GM18526 (cell line): ENCODE measurements around the gene NEURL3.

Experiments
- POLR2A ChIP-seq: IDR thresholded peaks from 3 replicates; pipeline ENCODE4 v1.6.1; 2011; ENCODE audit not compliant: insufficient read length; ENCODE audit errors: extremely low read depth

Gene NEURL3

DNA sequence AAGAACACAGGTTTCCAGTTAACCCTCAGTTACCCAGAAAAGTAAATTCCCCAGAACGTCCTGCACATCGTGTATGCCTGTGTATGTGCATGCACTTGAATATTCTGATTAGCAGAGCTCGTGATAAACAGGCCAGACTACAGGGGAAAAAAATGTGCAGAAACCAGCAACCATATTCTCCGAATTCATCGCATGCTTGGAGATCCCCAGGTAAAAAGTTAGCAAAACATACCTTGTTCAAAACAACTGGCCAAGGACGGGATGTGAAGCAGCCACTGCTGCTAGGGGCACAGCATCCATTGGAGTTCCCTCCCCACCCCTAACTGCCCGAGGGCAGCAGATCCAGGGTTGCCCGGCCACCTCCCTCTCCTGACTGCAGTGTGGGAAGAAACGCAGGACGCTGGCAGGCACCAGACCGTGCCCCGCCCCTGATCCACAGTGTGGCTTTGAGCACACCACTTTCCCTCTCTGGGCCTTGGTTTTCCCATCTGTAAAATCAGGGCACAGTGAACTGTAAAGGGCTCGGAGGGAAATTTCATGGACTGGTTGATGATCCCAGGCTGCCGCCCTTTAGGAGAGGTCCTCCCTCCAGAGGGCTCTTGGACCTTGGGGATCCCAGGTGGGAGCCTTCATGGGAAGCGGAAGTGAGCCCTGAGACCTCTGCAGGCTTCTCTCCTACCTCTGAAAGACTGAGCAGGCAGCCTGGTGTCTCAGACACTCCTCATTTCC, 19.5 kb upstream of the NEURL3 start:
- no peak for TF ChIP-seq POLR2A

DNA sequence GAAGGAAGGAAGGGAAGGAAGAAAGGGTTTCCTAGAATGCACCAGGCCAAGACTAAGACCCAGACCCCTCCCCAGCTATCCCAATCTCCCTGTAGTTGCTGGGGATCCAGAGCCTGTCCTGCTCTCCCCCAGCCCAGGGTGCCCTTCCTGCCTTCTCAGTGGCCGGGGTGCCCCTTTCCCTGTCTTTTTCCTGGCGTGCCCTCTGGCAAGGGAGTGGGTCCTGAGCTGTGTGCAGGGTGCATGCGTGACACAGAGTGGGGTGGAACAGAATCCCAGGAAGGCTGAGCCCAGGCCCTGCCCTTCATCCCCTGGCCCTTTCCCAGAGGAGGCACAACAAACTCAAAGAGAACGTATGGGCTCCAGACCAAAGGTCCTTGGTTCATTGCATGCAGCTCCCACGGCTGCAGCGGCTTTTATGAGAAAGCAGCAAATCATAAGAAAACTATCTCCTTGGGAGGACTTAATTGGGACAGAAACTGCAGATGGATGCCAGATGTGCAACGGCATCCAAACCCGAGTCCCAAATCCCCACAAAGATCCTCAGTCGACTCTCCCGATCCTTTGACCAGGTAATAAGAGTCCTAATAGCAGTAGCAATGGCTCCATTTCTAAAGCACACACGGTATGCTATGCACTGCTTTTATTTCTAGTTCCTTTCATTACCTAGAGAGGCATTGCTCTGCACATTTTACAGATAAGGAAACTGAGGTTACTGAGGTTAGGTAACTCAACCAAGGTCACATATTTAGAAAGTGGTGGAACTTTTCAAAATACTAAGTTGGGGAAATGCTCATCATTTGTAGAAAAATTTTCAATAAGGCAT, 18.7 kb upstream of the NEURL3 start:
- no peak for TF ChIP-seq POLR2A

DNA sequence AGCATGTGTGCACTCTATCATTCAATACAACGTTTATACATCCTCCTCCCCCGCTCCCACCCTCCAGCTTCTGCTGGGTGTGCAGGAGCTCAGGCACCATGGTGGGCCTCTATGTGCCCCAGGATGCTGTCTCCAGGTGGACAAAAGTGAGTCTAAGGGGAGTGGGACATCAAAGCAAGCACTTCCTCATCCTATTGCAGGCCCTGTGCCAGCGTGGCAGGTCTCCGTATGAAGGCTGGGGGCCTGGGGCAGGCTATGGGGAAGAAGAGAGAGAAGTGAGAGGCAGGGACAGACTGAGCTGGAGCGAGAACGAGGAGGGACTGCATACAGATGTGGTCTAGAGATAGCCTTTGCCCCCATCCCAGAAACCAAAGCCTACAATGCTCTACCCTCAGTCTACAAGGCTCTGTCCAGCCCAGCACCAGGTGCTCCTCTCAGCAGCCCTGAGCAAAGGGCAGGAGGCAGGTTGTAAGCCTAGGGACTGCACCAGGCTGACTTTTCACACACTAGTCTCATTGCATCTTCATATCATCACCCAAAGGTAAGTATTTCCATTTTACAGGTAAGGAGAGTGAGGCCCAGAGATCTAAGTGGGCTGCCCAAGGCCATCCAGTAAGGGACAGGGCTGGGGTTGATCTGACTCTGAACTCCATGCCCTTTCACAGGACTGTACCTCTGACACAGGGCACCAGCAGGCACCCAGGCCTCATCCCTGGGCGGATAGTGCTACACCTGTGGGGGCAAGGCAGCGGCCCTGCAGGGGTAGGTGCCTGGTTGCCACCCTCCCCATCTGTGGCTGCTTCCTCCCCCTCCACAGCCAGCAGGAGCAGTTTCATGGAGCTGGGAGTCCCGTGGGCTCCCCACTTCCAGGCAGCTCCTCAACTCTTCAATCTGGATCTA, 17.4 kb upstream of the NEURL3 start:
- TF ChIP-seq POLR2A = no peak

DNA sequence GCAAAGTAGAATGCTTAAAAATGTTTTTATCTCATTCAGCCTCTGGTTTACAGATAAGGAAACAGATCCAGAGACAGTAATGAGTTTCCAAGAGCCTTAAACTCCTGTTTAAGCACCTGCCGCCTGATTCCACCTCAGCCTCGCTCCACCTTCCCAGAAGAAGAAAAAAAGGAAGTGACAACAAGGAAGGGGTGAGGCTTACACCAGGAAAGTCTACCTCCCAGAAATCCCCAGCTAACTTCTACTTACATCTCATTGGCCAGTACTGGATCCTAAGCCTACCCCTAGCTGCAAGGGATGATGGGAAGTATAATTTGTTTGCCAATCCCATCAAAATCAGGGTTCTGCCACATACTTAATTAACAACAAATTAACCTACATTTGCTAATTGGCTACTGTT, 16.1 kb upstream of the NEURL3 start:
- no peak for TF ChIP-seq POLR2A

DNA sequence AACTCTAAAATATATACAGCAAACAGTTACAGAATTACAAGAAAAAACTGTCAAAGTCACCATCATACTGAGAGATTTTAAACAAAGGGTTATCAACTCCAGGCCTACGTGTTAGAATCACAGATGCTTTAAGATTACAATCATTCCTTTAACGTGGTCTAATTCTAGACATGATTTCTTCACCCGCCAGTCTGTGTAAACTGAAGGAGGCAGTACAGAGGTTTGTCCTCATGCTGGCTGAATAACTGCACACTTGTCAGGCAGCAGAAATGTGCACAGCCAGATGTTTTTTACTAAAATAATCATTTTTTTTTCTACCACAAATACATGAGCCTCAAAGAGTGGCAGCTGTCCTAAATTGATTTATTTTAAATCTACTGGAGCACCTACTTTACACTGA, 15.5 kb upstream of the NEURL3 start:
- TF ChIP-seq POLR2A = no peak

DNA sequence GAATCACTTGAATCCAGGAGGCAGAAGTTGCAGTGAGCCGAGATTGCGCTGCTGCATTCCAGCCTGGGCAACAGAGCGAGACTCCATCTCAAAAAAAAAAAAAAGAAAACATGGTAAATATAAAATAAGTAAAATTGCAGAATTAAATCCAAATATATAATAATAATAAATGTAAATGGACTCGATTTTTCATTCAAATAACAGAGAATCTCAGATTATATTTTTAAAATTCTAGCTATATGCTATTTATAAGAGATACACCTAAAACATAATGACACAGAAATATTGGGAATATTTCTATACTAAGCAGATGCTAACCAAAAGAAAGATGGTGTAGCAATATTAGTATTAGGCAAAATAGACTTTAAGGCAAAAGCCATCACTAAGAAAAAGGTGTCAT, 15.1 kb upstream of the NEURL3 start:
- TF ChIP-seq POLR2A = no peak

DNA sequence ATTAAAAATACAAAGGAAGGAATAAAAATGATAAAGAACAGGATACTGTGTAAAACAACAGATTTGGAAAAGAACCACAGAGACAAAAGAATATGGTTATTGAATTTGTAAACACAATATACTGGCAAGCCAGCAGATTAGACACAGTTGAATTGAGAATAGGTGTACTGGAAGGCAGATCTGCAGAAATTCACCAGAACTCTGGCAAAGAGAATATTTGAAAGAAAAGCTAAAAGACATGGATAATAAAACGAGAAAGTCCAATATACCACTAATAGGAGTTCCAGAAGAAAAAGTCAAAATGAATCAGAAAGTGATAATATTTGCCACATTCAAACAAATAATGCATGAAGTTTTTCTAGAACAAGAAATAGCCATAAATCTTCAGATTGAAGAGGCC, 11.9 kb upstream of the NEURL3 start:
- TF ChIP-seq POLR2A = no peak

DNA sequence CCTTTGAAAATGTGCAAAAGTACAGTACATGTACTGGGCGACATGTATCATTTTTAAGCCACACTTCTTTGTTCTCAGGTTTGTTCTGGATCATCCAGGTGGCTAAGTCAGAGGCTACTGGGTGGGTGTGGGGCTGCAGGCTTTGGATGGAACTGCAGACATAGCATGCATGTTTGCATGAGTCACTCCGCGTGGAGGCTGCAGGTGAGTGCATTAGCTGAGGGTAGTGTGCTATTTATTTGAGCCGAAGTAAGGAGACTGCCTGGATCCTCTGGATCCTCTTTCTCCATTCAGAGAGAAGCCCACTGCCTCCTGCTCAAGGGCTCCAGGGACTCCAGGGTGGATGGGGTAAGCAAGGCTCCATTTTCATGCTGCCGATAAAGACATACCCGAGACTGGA, 9.4 kb upstream of the NEURL3 start:
- TF ChIP-seq POLR2A = no peak

DNA sequence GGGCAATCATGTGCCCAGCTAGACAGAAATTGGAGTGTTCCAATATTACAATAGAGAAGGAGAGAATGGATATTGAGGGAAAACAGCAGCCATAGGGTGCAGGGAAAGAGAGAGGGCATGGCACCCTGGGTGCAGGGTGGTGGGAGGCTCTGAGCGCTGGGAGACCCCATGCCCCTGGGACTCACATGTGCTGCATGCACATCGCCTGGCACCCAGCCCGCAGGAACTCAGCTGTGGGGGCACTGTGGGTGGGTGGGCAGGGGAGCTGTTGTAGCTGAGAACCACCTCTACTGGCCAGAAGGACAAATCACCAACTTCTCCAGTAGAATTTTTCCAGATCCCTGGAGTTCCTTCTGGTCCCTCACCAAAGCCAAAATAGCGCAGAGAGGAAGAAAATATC, 7.2 kb upstream of the NEURL3 start:
- no peak for TF ChIP-seq POLR2A

DNA sequence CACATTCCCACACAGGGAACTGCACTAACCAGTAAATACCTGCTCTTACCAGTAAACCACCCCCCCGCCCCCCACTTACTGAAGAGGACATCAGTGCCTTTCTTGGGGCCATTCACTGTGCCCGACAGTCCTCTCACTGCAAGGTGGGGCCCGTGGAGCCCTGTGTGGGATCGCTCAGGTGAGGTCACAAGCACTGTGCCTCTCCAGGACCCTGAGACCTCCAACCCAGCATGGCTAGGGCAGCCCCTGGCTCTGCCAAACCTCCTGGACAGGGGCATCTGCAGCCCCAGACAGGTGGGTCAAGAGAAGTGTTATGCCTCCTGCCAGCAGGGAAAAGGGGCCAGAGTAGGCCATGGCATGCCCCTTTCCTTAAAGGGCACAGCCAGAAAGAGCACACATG, 6.7 kb upstream of the NEURL3 start:
- TF ChIP-seq POLR2A = no peak

DNA sequence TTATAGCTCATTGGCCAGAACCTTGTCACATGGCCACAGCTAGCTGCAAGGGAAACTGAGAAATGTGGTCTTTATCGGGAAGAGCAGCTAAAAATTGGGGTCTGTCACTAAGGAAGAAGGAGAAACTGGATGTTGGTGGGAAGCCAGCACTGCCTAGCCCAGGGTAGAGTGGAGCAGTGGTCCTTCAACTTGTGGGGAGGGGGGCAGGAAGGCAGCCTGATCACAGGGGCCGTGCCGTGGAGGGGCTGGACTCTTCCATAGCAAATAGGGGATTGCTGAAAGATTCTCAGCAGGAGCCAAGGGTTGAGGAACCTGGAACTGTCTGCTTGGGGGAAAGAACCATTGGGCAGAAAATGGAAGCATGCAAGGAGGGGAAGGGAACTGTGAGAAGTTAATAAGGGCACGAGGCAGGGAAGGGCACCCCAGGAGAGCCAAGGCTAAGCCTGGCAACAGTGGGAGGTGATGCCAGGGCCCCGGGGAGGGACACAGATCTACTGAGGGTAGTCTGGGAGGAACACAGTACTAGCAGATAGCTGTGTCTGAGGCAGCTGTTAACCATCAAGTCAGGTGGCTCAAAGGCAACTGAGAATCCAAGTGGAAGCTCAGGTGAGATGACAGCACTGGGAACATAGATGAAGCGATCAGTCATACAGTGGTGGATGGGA, 5.9 kb upstream of the NEURL3 start:
- TF ChIP-seq POLR2A = no peak

DNA sequence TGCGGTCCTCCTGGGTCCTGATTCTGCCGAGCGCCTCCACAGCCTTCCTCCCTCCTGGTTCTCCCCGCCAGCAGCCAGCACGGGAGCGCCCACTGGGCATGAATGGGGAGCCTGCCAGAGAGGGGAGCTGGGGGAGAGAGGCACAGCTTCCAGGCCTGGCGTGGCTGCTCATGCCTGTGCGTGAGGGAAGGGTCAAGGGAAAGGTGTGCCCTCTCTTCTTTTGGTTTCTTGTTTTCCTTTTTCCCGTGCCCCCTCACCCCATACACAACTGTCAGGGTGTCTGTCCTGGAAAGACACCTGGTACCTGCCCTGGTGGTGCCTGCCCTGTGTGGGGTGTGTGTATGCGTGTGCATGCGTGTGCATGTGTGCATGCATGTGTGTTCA, 4.7 kb upstream of the NEURL3 start:
- TF ChIP-seq POLR2A = no peak

DNA sequence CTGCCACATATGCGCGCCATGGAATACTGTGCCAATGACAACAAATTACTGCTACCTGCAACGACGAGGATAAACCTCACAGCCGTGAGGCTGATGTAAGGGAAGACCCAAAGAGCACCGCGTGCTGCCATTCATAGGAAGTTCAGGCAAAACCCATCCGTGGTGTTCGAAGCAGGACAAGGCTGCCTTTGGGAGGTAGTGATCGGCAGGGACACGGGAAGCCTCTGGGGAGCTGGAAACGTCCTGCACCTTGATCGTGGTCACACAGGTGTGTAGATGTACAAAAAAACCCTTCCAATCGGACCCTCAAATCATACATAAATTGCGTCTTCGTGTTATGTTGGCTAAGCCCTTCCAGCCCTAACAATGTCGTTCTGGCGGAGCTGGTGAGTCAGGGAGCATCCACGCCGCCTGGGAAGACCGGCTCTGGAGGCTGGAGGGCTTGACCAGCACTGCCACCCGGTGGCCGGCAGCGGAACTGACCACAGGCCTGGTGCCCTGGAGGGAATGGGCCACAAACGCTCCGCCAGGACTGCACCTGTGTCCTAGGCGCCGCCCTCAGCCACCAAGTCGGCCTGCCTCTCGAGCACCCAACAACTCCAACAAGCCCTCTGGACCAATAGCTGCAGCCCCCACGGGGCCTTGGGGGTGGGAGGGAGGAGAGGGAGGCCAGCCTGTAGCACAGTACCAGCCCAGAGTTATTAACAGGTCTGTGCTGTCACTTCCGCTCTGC, 4.1 kb upstream of the NEURL3 start:
- no peak for TF ChIP-seq POLR2A

DNA sequence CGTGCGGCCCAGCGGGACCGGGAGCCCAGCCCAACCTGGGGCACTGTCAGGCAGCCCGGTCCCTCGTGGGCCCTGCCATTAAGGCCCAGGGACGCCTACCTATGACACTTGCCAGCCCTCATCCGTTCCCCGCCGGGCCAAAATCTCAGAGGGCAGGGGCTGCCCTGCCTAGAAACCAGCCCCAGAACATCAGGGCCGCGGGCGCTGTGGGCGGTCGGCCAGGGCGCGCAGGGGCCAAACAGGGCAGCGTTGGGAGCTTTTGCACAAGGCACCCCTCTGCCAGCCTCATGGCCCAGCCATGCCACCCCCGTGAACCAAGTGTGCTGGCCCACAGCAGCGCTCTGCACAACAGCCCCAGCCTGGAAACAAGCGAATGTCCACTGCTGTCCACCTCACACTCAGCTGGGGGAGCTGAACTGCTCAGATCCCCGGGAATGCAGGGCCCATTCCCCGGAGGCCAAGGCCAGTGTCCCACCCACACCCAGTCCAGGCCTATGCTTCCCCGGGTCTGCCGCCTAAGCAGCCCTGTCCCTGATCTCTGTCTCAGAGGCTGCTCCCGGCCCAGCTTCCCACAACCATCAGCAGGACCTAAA, 3.5 kb upstream of the NEURL3 start:
- TF ChIP-seq POLR2A = no peak

DNA sequence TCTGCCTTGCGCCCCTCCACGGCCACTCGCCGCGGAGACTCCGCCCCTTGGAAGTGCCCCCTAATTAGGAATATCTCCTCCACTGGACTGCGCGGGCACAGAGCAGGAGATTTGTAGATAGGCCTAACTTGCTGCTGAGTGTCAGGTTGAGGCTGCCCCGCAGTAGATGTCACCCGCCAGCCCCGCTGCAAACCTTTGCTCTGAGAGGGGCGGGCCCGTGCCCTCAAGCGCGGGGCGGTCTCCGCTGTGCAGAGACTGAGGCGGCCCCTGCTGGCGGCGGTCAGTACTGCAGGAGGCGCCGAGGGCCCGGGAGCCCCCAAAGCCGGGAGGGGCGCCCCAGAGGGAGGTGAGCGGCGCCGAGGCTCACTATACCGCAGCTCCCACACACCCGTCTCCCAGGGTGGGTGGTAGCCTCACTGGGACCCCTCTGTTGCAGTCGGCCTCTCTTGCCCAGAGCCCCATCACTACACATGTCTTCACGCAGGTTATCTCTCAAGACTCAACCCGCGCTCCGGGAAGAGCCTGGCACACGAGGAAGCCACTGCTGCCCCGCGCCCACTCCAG, 2.9 kb upstream of the NEURL3 start:
- TF ChIP-seq POLR2A = no peak
